ENCODE measurements around the gene ADI1.
A peak's percentile ranks its signal among the peaks of the same experiment; 100 is the strongest.

Gene ADI1

DNA sequence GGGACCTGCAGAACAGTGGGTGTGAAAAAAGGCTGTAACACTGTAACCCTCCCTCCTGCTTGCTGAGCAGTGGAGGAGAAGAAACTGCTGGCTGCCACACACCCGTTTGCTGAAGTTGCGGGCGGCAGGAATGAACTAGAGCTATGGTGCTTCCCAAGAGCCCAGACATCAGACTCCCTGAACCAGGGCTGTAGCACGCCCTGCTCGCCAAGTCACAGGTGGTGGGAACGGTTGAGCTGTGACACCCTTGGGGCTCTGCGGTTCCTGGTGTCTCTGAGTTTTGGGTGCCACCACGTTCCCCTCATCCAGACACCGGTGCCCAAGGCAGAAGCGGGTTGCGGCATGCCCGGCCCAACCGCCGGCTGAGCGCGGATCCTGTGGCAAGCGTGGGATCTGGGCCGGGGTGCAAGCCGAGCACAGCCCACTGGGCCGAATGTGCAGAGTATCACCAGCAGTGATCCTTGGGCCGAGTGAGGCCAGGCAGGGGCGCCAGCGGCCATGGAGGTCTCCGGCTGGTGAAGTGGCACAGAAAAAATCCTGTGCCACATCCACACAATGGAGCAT lies 15.0 kb upstream of the ADI1 start:
- no CpG with 5 or more reads among the region's 24 CpGs for WGBS, 2 donors (ENCODE audit: extremely low coverage in 2 of 2, insufficient read length in 2 of 2, insufficient replicate concordance in 1 of 2)
- no peak for DNase-seq (ENCODE audit: low spot score)
- H2BK15ac ChIP-seq (ENCODE audit: low read length) = peak overlapping the region; percentile 6
- peaks cover 2 to 10% of the 10 kb centered on the region in 2 donors for H3K36me3 ChIP-seq (replicated peaks in 1 of 2; ENCODE audit: control insufficient read depth in 2 of 2, insufficient read depth in 2 of 2, low read length in 2 of 2)
- H2BK120ac ChIP-seq (ENCODE audit: low read depth, low read length) = no peak overlapping the region
- peak overlapping the region; percentile 42 for H3K14ac ChIP-seq (ENCODE audit: low read length)
- peak overlapping the region; percentile 89 for H4K8ac ChIP-seq (ENCODE audit: low read depth, low read length)
- H3K9me3 ChIP-seq (replicated peaks in 1 of 2; ENCODE audit: control insufficient read depth in 2 of 2, insufficient read depth in 1 of 2, low read depth in 1 of 2, low read length in 2 of 2) = peaks cover 0 to 1% of the 10 kb centered on the region in 2 donors
- no peak overlapping the region for H3K9ac ChIP-seq (ENCODE audit: low read depth, low read length, poor library complexity)
- peaks cover 0 to 14% of the 10 kb centered on the region in 2 donors for H3K4me1 ChIP-seq (ENCODE audit: control insufficient read depth in 2 of 2, insufficient read depth in 1 of 2, low read depth in 1 of 2, low read length in 2 of 2)
- H4K91ac ChIP-seq (ENCODE audit: low read depth, low read length, poor library complexity) = peak overlapping the region; percentile 33
- H2AK5ac ChIP-seq (ENCODE audit: low read depth, low read length) = peak overlapping the region; percentile 60
- H3K27ac ChIP-seq (replicated peaks; ENCODE audit: low read length) = no peak overlapping the region
- H3K18ac ChIP-seq (ENCODE audit: low read length) = peak overlapping the region; percentile 46
- no peak overlapping the region for H3K4me2 ChIP-seq (ENCODE audit: insufficient read depth, low read length, poor library complexity, severe bottlenecking)
- no peaks in the 10 kb centered on the region for H3K27me3 ChIP-seq (ENCODE audit: control insufficient read depth in 3 of 3, insufficient read depth in 3 of 3, low read depth in 1 of 3, low read length in 3 of 3)
- no peak overlapping the region for H2BK5ac ChIP-seq (ENCODE audit: low read length)
- no peaks in the 10 kb centered on the region for H3K79me1 ChIP-seq (ENCODE audit: low read depth, low read length)
- peak overlapping the region; percentile 40 for H3K23ac ChIP-seq (ENCODE audit: low read depth, low read length, poor library complexity)
- no peak overlapping the region for H3K4me3 ChIP-seq (ENCODE audit: low read length in 2 of 2)
- H2BK12ac ChIP-seq (ENCODE audit: low read length) = no peak overlapping the region
- no peak overlapping the region for H2AFZ ChIP-seq (ENCODE audit: low read length)
- H3K4ac ChIP-seq (ENCODE audit: low read length) = no peak overlapping the region

GRCh38 chr2:3533836-3534235 lies 14.5 kb upstream of the ADI1 start:
- no peak overlapping the region for H3K9ac ChIP-seq (ENCODE audit: low read depth, low read length, poor library complexity)
- H3K14ac ChIP-seq (ENCODE audit: low read length) = no peak overlapping the region
- no peak overlapping the region for H4K8ac ChIP-seq (ENCODE audit: low read depth, low read length)
- no peak overlapping the region for H2BK5ac ChIP-seq (ENCODE audit: low read length)
- no peak overlapping the region for H4K91ac ChIP-seq (ENCODE audit: low read depth, low read length, poor library complexity)
- H3K27me3 ChIP-seq (ENCODE audit: control insufficient read depth in 3 of 3, insufficient read depth in 3 of 3, low read depth in 1 of 3, low read length in 3 of 3) = no peaks in the 10 kb centered on the region
- H2AK5ac ChIP-seq (ENCODE audit: low read depth, low read length) = no peak overlapping the region
- no peak overlapping the region for H3K4me3 ChIP-seq (ENCODE audit: low read length in 2 of 2)
- no peaks in the 10 kb centered on the region for H3K79me1 ChIP-seq (ENCODE audit: low read depth, low read length)
- no peak overlapping the region for H2BK12ac ChIP-seq (ENCODE audit: low read length)
- H2BK15ac ChIP-seq (ENCODE audit: low read length) = no peak overlapping the region
- DNase-seq (ENCODE audit: low spot score) = no peak
- WGBS, 2 donors (ENCODE audit: extremely low coverage in 2 of 2, insufficient read length in 2 of 2, insufficient replicate concordance in 1 of 2) = no CpG with 5 or more reads among the region's 6 CpGs
- H3K36me3 ChIP-seq (replicated peaks in 1 of 2; ENCODE audit: control insufficient read depth in 2 of 2, insufficient read depth in 2 of 2, low read length in 2 of 2) = peaks cover 2 to 8% of the 10 kb centered on the region in 2 donors
- H2AFZ ChIP-seq (ENCODE audit: low read length) = peak overlapping the region; percentile 32
- no peak overlapping the region for H3K27ac ChIP-seq (replicated peaks; ENCODE audit: low read length)
- no peak overlapping the region for H3K18ac ChIP-seq (ENCODE audit: low read length)
- H3K4me2 ChIP-seq (ENCODE audit: insufficient read depth, low read length, poor library complexity, severe bottlenecking) = no peak overlapping the region
- no peak overlapping the region for H2BK120ac ChIP-seq (ENCODE audit: low read depth, low read length)
- H3K4me1 ChIP-seq (ENCODE audit: control insufficient read depth in 2 of 2, insufficient read depth in 1 of 2, low read depth in 1 of 2, low read length in 2 of 2) = peaks cover 0 to 14% of the 10 kb centered on the region in 2 donors
- H3K9me3 ChIP-seq (replicated peaks in 1 of 2; ENCODE audit: control insufficient read depth in 2 of 2, insufficient read depth in 1 of 2, low read depth in 1 of 2, low read length in 2 of 2) = peaks cover 0 to 1% of the 10 kb centered on the region in 2 donors
- H3K4ac ChIP-seq (ENCODE audit: low read length) = no peak overlapping the region
- H3K23ac ChIP-seq (ENCODE audit: low read depth, low read length, poor library complexity) = no peak overlapping the region

GRCh38 chr2:3532941-3533340 lies 13.6 kb upstream of the ADI1 start:
- Histone ChIP-seq H2BK15ac (ENCODE audit: low read length) (no peak overlapping the region), H2BK12ac (ENCODE audit: low read length) (no peak overlapping the region), H3K79me1 (ENCODE audit: low read depth, low read length) (no peaks in the 10 kb centered on the region), H3K4ac (ENCODE audit: low read length) (no peak overlapping the region), H3K36me3 (replicated peaks in 1 of 2; ENCODE audit: control insufficient read depth in 2 of 2, insufficient read depth in 2 of 2, low read length in 2 of 2) (peaks cover 1 to 8% of the 10 kb centered on the region in 2 donors), H4K91ac (ENCODE audit: low read depth, low read length, poor library complexity) (no peak overlapping the region), H2AFZ (ENCODE audit: low read length) (peak overlapping the region; percentile 32), H2AK5ac (ENCODE audit: low read depth, low read length) (no peak overlapping the region), H2BK120ac (ENCODE audit: low read depth, low read length) (no peak overlapping the region), H3K4me1 (ENCODE audit: control insufficient read depth in 2 of 2, insufficient read depth in 1 of 2, low read depth in 1 of 2, low read length in 2 of 2) (peaks cover 1 to 14% of the 10 kb centered on the region in 2 donors), H2BK5ac (ENCODE audit: low read length) (no peak overlapping the region), H3K4me2 (ENCODE audit: insufficient read depth, low read length, poor library complexity, severe bottlenecking) (no peak overlapping the region), H3K9me3 (replicated peaks in 1 of 2; ENCODE audit: control insufficient read depth in 2 of 2, insufficient read depth in 1 of 2, low read depth in 1 of 2, low read length in 2 of 2) (peaks cover 0 to 3% of the 10 kb centered on the region in 2 donors), H3K4me3 (ENCODE audit: low read length in 2 of 2) (no peak overlapping the region), H3K9ac (ENCODE audit: low read depth, low read length, poor library complexity) (no peak overlapping the region), H4K8ac (ENCODE audit: low read depth, low read length) (no peak overlapping the region), H3K27ac (replicated peaks; ENCODE audit: low read length) (no peak overlapping the region), H3K23ac (ENCODE audit: low read depth, low read length, poor library complexity) (no peak overlapping the region), H3K14ac (ENCODE audit: low read length) (no peak overlapping the region), H3K18ac (ENCODE audit: low read length) (no peak overlapping the region), H3K27me3 (ENCODE audit: control insufficient read depth in 3 of 3, insufficient read depth in 3 of 3, low read depth in 1 of 3, low read length in 3 of 3) (peaks cover 0 to 1% (median 0%) of the 10 kb centered on the region in 3 experiments)
- no peak for DNase-seq (ENCODE audit: low spot score)
- no CpG with 5 or more reads among the region's 12 CpGs for WGBS, 2 donors (ENCODE audit: extremely low coverage in 2 of 2, insufficient read length in 2 of 2, insufficient replicate concordance in 1 of 2)

- Histone ChIP-seq H3K27ac (replicated peaks; ENCODE audit: low read length) (no peak overlapping the region), H2AK5ac (ENCODE audit: low read depth, low read length) (no peak overlapping the region), H3K18ac (ENCODE audit: low read length) (no peak overlapping the region), H3K79me1 (ENCODE audit: low read depth, low read length) (peaks cover 4% of the 10 kb centered on the region), H3K9ac (ENCODE audit: low read depth, low read length, poor library complexity) (peak overlapping the region; percentile 13), H3K27me3 (ENCODE audit: control insufficient read depth in 3 of 3, insufficient read depth in 3 of 3, low read depth in 1 of 3, low read length in 3 of 3) (peaks cover 0 to 9% (median 0%) of the 10 kb centered on the region in 3 experiments), H2BK15ac (ENCODE audit: low read length) (peak overlapping the region; percentile 23), H3K4me1 (ENCODE audit: control insufficient read depth in 2 of 2, insufficient read depth in 1 of 2, low read depth in 1 of 2, low read length in 2 of 2) (peaks cover 8% of the 10 kb centered on the region in 2 donors), H4K8ac (ENCODE audit: low read depth, low read length) (no peak overlapping the region), H3K4me2 (ENCODE audit: insufficient read depth, low read length, poor library complexity, severe bottlenecking) (no peak overlapping the region), H3K36me3 (replicated peaks in 1 of 2; ENCODE audit: control insufficient read depth in 2 of 2, insufficient read depth in 2 of 2, low read length in 2 of 2) (peaks cover 8% of the 10 kb centered on the region in 2 donors), H4K91ac (ENCODE audit: low read depth, low read length, poor library complexity) (no peak overlapping the region), H3K4ac (ENCODE audit: low read length) (no peak overlapping the region), H3K4me3 (ENCODE audit: low read length in 2 of 2) (no peak overlapping the region), H3K9me3 (replicated peaks in 1 of 2; ENCODE audit: control insufficient read depth in 2 of 2, insufficient read depth in 1 of 2, low read depth in 1 of 2, low read length in 2 of 2) (peaks cover 0 to 10% of the 10 kb centered on the region in 2 donors), H2BK12ac (ENCODE audit: low read length) (no peak overlapping the region), H3K14ac (ENCODE audit: low read length) (peak overlapping the region; percentile 43), H3K23ac (ENCODE audit: low read depth, low read length, poor library complexity) (peak overlapping the region; percentile 74), H2AFZ (ENCODE audit: low read length) (no peak overlapping the region), H2BK120ac (ENCODE audit: low read depth, low read length) (no peak overlapping the region), H2BK5ac (ENCODE audit: low read length) (no peak overlapping the region)
- WGBS, 2 donors (ENCODE audit: extremely low coverage in 2 of 2, insufficient read length in 2 of 2, insufficient replicate concordance in 1 of 2) = no CpG with 5 or more reads among the region's 24 CpGs
- no peak for DNase-seq (ENCODE audit: low spot score)
Measured at GRCh38 chr2:3529316-3530025, 10.1 kb upstream of the ADI1 start.

Data from neuronal stem cell (in vitro differentiated cells).